ENCODE results near the gene MACC1.
"Not testable (repeated sequence)": the region's sequence is repeated elsewhere in the genome, so short reads cannot be mapped to it uniquely, and the experiment has no call there.

MACC1 gene

DNA sequence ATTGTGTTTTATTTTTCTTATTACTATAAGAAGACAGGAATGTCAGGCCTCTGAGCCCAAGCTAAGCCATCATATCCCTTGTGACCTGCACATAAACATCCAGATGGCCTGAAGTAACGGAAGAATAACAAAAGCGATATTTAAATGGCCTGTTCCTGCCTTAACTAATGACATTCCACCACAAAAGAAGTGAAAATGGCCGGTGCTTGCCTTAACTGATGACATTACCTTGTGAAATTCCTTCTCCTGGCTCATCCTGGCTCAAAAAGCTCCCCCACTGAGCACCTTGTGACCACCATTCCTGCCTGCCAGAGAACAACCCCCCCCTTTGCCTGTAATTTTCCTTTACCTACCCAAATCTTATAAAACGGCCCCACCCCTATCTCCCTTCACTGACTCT lies 91.1 kb downstream of the MACC1 start:
- not testable (repeated sequence) for DNase-seq (ENCODE audit: low read depth)

DNA sequence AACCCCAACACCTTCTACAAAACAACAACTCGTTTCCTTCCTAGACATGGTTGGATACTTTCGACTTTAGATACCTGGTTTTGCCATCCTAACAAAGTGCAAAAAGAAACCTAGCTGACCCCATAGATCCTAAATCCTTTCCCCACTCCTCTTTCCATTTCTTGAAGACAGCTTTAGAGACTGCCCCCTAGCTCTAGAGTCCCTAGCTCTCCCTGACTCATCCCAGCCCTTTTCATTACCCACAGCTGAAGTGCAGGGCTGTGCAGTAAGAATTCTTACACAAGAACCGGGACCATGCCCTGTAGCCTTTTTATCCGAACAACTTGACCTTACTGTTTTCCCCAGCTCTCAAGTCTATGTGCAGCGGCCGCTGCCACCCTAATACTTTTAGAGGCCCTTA lies 93.1 kb downstream of the MACC1 start:
- not testable (repeated sequence) for DNase-seq (ENCODE audit: low read depth)

DNA sequence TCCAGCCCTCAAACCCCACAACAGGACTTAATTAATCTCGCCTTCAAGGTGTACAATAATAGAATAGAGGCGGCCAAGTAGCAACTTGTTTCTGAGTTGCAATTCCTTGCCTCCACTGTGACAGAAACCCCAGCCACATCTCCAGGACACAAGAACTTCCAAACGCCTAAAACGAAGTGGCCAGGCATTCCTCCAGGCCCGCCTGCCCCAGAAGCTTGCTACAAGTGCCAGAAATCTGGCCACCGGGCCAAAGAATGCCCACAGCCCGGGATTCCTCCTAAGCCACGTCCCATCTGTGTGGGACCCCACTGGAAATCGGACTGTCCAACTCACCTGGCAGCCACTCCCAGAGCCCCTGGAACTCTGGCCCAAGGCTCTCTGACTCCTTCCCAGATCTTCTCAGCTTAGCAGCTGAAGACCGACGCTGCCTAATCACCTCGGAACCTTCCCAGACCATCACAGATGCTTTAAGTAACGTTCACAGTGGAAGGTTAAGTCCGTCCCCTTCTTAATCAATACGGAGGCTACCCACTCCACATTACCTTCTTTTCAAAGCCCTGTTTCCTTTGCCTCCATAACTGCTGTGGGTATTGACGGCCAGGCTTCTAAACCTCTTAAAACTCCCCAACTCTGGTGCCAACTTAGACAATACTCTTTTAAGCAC lies 94.4 kb downstream of the MACC1 start:
- not testable (repeated sequence) for DNase-seq (ENCODE audit: low read depth)

DNA sequence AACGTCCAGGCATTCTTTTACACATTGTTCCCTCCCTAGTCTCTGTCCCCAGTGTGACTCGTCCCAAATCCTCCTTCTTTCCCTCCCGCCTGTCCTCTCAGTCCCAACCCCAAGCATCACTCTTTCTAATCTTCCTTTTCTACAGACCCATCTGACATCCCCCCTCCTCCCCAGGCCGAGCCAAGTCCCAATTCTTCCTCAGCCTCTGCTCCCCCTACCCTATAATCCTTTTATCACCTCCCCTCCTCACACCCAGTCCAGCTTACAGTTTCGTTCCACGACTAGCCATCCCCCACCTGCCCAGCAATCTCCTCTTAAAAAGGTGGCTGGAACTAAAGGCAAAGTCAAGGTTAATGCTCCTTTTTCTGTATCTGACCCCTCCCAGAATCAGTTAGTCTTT lies 95.1 kb downstream of the MACC1 start:
- DNase-seq (ENCODE audit: low read depth) = no peak

DNA sequence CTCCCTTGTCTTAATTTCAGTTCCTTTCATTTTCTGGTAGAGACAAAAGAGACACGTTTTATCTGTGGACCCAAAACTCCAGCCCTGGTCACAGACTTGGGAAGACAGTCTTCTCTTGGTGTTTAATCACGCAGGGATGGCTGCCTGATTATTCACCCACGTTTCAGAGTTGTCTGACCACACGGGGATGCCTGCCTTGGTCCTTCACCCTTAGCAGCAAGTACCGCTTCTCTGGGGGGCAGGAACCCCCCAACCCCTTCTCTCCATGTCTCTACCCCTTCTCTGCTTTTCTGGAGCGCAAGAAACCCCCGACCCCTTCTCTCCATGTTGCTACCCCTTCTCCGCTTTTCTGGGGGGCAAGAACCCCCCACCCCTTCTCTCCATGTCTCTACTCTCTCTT lies 95.8 kb downstream of the MACC1 start:
- no peak for DNase-seq (ENCODE audit: low read depth)

DNA sequence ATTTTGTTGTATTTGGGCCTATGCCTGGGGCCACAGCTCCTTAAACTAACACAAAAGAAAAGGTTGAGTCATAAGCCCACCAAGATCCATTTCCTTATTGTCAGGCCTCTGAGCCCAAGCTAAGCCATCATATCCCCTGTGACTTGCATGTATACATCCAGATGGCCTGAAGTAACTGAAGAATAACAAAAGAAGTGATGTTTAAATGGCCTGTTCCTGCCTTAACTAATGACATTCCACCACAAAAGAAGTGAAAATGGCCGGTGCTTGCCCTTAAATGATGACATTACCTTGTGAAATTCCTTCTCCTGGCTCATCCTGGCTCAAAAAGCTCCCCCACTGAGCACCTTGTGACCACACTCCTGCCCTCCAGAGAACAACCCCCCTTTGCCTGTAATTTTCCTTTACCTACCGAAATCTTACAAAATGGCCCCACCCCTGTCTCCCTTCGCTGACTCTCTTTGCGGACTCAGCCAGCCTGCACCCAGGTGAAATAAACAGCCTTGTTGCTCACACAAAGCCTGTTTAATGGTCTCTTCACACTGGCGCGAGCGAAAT lies 96.5 kb downstream of the MACC1 start:
- DNase-seq (ENCODE audit: low read depth) = not testable (repeated sequence)

DNA sequence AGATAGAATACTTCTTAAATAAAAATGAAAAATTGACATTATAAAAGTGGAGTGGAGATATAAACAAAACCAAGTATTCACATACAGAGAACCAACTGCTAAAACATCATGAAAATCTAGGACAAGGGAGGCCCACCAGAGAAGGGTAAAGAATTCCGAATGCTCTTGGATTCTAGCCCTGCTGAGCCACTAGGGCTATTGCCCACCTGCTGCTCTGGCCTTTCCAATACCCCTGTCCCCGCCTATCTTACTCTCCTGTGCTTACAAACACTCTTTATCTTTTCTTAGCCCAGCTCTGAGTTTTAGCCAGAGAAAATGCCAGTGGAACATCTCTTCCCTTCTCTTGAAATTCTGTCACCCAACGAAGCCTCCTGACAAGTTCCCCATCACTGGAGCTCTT lies 100.3 kb downstream of the MACC1 start:
- DNase-seq (ENCODE audit: low read depth) = no peak

DNA sequence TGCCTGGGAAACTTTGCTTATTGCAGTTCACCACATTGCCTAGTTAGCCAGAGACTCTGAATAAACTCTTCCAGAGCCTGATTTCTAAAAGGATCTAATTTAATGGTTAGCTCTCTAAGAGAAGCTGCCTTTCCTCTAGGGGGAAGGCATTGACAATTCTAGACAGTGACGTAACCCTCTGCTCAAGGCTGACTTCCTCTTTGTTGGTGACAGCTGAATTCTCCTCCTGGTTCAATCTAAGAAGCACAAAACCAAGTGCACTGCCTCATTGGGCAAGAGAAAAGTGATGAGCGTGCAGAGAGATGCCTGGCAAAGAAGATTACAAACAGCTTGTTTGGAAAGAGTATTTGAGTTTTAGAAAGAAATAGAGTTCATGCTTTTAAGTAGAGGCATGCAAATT lies 102.7 kb downstream of the MACC1 start:
- no peak for DNase-seq (ENCODE audit: low read depth)

DNA sequence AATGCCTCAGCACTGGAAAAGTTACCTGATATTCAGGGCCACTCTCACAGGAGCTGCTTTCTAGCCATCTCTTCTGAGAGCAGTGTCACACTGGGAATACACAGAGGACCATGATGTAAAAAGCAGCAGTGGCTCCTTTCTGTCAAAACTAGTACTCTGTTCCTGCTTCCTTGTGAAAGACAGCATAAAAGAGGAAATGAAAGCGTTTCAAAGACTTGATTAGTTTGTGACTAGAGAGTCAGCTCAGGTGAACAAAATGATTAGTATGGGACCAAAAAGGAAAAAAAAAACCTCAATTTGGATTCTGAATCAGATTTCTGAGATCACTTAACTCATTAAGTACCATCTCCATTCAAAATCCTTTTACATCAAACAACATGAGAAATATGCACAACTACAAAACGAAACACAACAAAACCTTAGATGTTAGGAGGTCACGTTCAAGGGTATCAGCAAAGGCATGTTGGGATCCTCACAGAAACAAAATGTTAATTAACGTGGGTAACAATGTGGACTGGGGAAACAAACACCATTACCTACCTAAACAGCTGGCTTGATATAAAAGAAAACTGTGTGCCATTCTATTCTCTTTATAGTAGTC lies 103.7 kb downstream of the MACC1 start:
- DNase-seq (ENCODE audit: low read depth) = no peak

DNA sequence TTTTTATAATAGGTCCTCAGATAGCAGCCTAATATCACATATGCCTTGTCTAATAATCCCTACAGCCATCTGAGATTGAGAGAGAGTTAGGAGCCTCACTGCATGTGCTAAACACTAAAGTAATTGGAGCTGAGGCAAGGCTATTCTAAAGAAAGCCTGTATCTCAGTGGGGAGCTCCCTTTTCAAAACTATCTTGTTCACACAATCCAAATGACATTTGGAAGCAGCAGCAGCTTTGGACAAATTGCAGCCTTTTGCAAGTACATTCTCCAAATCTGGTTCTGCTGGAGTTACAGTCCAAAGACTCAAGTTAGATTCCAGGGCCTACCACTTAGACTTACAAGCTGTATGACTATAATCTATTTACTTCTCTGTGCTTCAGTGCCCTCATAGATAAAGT lies 104.5 kb downstream of the MACC1 start:
- no peak for DNase-seq (ENCODE audit: low read depth)

DNA sequence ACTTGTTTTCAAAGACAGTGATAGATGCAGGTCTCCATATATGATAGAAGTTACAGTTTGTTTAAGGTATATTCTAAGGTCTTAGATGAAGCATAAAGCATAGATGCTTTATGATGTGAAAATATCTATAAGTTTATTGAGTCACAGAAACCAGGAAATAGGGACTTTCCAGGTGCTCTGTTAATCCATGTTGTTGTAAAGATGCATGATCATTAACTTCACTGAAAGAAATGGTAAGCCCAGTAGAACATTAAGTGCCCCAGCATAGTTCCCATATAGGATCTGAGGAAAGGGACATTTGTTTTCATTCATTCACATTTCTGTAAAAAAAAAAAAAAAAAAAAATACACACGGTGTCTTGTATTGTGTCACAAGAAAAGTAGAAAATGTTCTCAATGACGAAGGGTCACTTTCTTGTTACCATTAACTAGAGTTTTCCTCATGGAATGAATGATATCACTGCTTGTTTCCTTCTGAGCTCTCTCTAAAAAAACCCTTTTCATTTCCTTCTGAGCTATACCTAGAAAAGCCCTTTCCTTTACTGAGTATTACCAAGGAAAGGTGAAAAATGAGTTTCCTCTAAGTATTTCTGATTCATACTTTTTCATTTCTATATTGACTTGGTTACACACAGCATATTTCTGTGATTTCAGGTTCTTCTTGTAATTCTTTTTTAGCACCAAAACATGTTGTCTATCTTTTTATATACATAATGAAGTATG lies 105.2 kb downstream of the MACC1 start:
- DNase-seq (ENCODE audit: low read depth) = no peak

DNA sequence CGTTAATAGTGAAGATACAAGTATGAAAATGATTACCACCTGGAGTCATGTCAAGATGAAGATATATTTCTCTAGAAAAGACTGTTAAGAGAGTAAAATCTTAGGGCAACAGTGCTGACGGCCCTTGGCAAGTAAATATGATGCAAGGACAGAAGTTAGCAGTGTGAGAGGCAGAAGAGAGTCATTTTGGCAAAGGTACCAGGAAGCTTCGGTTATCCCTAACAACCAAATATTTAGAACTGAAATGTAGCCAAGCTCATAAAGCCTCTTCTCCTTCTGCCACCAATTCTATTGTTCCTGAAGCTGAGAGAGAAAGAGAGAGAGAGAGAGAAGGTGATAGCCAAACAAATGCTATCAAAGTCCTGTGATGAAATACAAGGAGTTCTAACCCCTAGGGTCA lies 109.6 kb downstream of the MACC1 start:
- no peak for DNase-seq (ENCODE audit: low read depth)

DNA sequence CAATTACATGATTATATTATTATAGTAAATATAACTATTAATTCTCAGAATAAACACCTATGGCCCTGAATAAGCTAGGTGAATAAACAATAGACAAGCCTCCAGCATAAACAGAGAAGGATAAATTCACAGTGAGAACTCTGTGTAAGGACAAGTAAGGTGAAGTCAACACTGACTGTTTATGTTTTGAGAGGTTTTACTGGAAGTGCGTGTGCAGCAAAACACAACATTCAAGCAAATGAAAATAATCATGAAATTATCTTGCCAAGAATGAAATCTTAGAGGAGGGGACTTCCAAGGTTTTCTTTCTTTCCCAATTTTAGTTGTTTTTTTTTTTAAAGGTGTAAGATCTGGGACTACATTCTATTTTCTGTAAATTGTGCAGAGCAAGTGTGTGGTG lies 112.5 kb downstream of the MACC1 start:
- DNase-seq (ENCODE audit: low read depth) = no peak

DNA sequence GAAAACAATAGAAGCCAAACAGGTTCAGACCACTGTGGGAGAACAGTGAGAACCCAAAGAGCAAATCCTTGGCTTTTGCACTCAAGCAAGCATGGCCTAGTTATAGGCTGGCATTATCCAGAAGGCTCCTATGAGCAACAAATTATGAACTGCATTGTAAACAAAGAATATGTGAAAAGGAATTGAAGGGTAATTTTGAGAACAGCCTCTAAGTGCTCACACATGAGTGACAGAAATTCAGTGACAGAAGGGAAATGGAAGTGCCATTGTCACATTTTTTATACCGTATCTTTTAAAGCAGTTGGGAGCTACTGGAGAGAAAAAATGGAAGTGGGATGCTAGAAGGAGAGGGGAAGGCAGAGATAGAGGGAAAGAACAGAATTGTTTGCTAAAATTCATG lies 114.2 kb downstream of the MACC1 start:
- DNase-seq (ENCODE audit: low read depth) = no peak

DNA sequence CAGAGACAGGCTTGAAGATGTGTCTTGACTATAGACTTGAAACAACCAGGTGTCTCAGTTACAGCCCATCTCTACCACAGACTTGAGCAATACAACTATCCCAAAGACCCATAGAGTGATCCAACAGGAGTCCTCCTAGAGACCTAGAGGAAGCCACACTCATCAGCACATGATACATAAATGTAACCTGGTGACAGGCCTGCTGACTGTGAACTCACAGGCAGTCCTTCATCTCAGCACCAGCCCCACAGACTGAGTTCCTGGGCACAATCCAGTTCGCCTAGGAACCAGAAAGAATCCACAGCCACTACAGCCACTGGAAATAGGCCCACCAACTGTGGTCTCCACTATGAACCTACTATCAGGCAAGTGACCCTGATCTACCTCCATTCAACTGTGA lies 121.3 kb downstream of the MACC1 start:
- DNase-seq (ENCODE audit: low read depth) = no peak

DNA sequence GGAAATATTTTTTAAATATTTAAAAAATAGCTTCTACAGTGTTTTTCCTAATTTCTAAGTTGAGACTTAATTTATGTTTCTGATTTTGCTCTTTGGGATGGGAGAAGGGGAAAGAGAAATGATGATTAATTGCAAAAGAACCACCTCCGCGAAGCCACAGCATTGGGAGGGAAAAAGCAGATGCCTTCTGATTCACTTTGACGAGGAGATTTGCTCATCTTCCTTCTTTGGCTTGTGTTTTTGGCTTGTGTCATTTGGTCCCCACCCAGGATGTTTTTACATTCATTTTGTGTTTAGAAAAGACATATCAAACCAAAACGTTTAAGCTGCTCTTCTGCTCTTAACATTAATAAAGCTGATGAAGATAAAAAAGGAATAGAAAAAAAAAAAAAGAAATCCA lies 121.7 kb downstream of the MACC1 start:
- DNase-seq (ENCODE audit: low read depth) = no peak

DNA sequence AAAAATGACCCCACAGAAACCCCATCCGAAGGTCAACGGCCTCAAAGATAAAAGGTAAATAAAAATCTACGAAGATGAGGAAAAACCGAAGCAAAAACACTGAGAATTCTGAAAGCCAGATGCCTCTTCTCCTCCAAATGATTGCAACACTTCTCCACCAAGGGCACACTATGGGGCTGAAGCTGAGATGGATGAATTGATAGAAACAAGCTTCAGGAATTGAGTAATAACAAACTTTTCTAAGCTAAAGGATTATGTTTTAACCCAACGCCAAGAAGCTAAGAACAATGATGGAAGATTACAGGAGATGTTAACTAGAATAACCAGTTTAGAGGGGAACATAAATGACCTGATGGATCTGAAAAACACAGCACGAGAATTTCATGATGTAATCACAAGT lies 127.8 kb downstream of the MACC1 start:
- DNase-seq (ENCODE audit: low read depth) = no peak

DNA sequence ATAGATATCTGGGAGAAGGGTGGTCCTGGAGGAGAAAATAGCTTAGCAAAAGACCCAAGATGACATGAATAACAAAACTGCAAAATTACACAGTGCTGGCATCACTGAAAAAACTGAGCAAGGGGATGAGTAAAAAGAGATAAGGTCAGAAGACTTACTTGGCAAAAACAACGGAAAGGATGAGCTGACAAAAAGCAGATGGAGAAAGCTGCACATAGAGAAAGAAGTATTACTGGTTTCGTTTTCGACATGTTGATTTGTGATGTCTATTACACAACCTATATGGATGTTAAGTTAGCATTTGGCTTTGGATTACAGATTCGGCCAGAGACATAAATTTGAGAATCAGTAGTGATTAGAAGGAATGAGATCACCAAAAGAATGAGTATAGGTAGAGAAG lies 132.1 kb downstream of the MACC1 start:
- DNase-seq (ENCODE audit: low read depth) = no peak
